ENCODE measurements around the gene KIF9.
"Not testable (repeated sequence)": the region's sequence is repeated elsewhere in the genome, so short reads cannot be mapped to it uniquely, and the experiment has no call there.

KIF9 gene, protein sequence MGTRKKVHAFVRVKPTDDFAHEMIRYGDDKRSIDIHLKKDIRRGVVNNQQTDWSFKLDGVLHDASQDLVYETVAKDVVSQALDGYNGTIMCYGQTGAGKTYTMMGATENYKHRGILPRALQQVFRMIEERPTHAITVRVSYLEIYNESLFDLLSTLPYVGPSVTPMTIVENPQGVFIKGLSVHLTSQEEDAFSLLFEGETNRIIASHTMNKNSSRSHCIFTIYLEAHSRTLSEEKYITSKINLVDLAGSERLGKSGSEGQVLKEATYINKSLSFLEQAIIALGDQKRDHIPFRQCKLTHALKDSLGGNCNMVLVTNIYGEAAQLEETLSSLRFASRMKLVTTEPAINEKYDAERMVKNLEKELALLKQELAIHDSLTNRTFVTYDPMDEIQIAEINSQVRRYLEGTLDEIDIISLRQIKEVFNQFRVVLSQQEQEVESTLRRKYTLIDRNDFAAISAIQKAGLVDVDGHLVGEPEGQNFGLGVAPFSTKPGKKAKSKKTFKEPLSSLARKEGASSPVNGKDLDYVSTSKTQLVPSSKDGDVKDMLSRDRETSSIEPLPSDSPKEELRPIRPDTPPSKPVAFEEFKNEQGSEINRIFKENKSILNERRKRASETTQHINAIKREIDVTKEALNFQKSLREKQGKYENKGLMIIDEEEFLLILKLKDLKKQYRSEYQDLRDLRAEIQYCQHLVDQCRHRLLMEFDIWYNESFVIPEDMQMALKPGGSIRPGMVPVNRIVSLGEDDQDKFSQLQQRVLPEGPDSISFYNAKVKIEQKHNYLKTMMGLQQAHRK

GRCh38 chr3:47282424-47283192, at the start of gene KIF9, which contains the start of gene KLHL18:
Gene KIF9, minus strand, starts transcription at chr3:47282799. Its CDS starts 5,425 bp downstream, at chr3:47277374.
Gene KLHL18, plus strand, starts transcription at chr3:47282944. Its CDS starts 22 bp downstream, at chr3:47282966.
- DNase-seq = peak; percentile 65 to 93

GRCh38 chr3:47324278-47324865, 41.8 kb upstream of the KIF9 start:
- DNase-seq = peak; percentile 10 to 20

GRCh38 chr3:47323431-47324277, 41.1 kb upstream of the KIF9 start:
- no peak for DNase-seq

GRCh38 chr3:47319956-47320355, 37.4 kb upstream of the KIF9 start:
- no peak for DNase-seq

DNA sequence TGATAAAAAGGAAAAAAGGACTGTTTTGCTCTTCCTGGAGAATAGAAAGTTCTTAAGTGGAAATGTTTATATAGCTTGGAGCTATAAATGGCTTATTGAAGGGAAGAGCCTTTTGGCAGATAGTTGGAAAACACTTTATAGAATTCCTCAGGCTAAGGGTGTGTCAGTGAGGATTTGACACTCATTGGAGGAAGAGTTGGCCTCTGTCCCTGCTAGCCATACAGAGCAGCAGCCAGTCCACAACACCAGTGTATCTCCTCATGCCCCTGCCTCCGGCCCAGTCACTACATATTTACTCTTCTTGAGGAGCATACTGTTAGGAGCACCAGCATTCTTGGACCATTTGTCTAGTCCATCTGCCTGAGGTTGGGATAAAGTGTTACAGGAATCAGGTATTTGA, 36.3 kb upstream of the KIF9 start:
- DNase-seq = no peak

- DNase-seq = not testable (repeated sequence)
Observed at GRCh38 chr3:47316151-47316550, 33.6 kb upstream of the KIF9 start.

DNA sequence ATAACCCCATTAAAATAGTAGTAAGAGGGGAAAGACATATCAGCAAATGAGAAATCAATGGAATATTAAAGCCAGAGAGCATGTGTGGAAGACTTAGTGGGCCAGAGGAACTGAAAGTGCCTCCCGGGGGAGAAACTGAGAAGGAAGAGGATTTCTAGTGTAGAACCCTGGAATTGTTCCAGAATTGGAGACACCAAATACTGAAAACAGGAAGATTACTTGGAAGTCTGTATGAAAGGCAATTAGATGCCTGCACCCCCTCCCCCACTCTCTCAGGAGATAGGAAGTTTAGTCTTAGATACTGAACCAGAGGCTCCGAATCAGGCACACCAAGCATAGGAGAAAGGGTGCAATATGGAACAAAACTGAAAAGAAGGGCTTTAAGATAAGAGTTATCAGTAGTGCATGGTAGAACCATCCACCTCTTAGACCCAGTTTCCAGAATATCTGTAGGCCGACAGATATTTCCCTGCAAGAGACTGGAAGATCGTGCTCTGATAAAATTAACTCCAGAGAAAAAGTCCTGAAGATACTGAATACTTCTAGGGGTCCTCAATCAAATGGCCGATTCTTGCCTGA, 32.6 kb upstream of the KIF9 start:
- DNase-seq = no peak

- no peak for DNase-seq
Observed at GRCh38 chr3:47314056-47314764, 31.6 kb upstream of the KIF9 start.

GRCh38 chr3:47313341-47314055, 30.9 kb upstream of the KIF9 start:
- no peak for DNase-seq

- DNase-seq = no peak
Observed at GRCh38 chr3:47310391-47310790, 27.8 kb upstream of the KIF9 start.

- not testable (repeated sequence) for DNase-seq
Observed at GRCh38 chr3:47309231-47309630, 26.6 kb upstream of the KIF9 start.

DNA sequence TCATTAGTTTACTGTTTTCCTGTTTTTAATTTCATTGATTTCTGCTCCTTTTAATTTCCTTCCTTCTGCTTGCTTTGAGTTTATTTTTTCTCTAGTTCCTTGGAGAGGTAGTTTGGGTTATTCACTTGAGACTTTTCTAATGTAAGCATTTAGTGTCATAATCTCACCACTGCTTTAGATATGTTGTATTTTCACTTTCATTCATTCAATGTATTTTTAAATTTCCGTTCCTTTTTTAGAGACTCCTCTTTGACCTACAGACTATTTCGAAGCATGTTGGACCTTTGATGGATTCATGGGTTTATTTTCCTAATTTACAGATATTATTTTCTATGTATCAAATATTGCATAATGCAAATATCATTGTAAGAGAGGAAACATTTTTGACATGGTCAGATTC, 23.4 kb upstream of the KIF9 start:
- DNase-seq = no peak

DNA sequence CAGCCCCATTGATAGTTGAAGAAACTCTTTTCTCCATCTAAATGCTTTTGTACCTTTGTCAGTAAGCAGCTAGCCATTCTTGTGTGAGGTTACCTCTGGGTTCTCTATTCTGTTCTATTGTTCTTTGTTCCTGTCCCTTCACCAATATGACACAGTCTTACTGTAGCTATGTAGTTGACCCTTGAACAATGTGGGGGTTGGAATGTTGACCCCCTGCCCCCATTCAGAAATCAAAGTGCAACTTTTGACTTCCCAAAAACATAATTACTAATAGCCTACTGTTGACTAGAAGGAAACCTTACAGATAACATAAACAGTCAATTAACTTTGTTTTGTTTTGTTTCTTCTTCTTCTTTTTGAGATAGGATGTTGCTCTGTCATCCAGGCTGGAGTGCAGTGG, 18.9 kb upstream of the KIF9 start:
- DNase-seq = no peak

- no peak for DNase-seq
Observed at GRCh38 chr3:47299381-47300318, 17.1 kb upstream of the KIF9 start.

DNA sequence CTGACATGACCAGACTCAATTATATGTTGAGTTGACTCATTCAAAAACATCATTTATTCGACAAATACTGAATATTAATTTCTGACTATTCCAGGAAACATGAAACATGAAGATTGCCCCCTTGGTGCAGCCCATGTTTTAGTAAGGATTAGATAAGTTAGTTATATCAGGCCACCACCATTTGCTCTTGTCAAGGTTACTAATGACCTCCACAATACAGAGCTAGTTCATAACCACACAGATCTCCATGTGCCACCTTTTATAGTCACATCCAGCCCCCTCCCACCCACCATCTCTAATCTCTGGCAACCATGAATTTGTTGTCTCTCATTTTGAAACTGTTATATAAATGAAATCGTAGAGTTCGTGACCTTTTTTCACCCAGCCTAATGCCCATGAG, 15.8 kb upstream of the KIF9 start:
- DNase-seq = no peak

DNA sequence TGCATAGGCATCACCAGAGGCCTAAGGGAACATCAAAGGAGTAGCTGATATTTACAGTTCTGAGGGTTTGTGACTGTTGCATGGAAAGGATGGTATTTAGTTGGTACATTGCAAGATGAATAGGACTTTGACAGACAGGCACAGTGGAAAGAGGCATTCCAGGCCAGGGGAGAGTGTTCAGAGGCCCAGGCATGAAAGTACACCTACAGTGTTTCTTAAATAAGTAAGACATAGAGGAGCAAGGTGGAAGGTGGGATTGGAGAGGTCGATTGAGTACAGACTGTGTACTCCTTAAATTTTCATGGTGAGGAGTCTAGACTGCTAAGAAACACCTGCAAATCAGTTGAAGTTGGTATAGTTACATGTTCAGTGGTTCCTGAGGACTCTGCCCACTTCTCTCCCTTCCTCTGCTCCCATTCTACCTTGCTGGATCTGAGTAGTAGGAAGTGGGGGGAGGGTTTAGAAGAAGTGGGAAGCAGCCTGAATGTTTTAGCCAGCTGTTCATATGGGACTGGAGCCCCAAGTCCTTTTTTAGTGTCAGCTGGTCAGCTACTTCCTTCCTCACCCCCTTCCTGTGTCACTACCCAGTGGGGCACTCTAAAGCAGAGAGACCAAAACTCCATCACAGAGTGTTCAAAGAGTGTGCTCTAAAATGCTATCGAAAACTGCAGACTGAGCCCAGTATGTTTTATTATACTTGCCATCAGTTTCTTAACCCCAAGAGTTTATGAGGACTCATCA, 14.1 kb upstream of the KIF9 start:
- DNase-seq = no peak

- no peak for DNase-seq
Observed at GRCh38 chr3:47295976-47296375, 13.4 kb upstream of the KIF9 start.

DNA sequence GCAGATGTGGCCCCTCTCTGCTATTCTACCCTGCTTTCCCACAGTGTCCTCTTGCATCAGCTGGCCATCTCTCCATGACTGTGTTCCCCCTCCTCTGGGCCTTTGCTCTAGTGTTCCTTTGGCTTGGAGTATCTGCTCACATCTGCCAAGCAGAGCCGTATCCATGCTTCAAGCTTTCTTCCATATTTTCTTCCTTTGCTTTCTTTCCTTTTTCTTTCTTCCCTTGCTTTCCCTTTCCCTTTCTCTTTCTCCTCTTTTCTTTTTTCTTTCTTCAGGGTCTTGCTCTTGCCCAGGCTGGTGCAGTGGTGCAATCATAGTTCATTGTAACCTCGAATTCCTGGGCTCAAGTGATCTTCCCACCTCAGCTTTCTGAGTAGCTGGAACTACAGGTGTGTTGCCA, 12.7 kb upstream of the KIF9 start:
- DNase-seq = no peak
